Heart left ventricle (tissue), 16 donors: ENCODE measurements around the gene CACNA1F. TPM values are rescaled to one million over a fixed set of nuclear protein-coding genes. Genes with fewer than 3 reads are reported as not detected.
A peak's percentile ranks its signal among the peaks of the same experiment; 100 is the strongest.

Source experiments
- ATAC-seq, 4 donors: fragments of 200-7000 bp; cut with Tn5 transposase; one replicate each; pipeline ENCODE4 v1.9.1; 2020 to 2022; ENCODE audit warnings: moderate library complexity in 4 of 4, mild to moderate bottlenecking in 3 of 4, moderate number of reproducible peaks in 1 of 4
- DNase-seq, 5 donors: peaks; one replicate each; pipeline ENCODE4 v3.0.0-alpha.2; 2020
- H3K27ac ChIP-seq, 12 donors: fragments of 200-600 bp; sonication (generic) in 4 of 12; one replicate each; pipeline versions ENCODE4 v1.5.0 to v1.8.0; 2016 to 2022; ENCODE audit warnings: mild to moderate bottlenecking in 2 of 12
- H3K27me3 ChIP-seq, 9 donors: fragments of 200-600 bp; sonication (generic) in 2 of 9; one replicate each; pipeline versions ENCODE4 v1.5.1 to v1.8.0; 2016 to 2022; ENCODE audit warnings: mild to moderate bottlenecking in 3 of 9
- H3K36me3 ChIP-seq, 9 donors: fragments of 200-600 bp; sonication (generic) in 2 of 9; one replicate each; pipeline versions ENCODE4 v1.5.0 to v1.8.0; 2018 to 2022; ENCODE audit warnings: mild to moderate bottlenecking in 2 of 9
- H3K4me1 ChIP-seq, 12 donors: fragments of 200-600 bp; sonication (generic) in 4 of 12; one replicate each; pipeline versions ENCODE4 v1.5.0 to v1.8.0; 2016 to 2022; ENCODE audit warnings: mild to moderate bottlenecking in 3 of 12
- H3K4me3 ChIP-seq, 12 donors: fragments of 200-600 bp; sonication (generic) in 4 of 12; one replicate each; pipeline versions ENCODE4 v1.5.0 to v1.8.0; 2017 to 2022; ENCODE audit warnings: mild to moderate bottlenecking in 9 of 12, moderate library complexity in 4 of 12
- H3K9me3 ChIP-seq, 12 donors: fragments of 200-600 bp; sonication (generic) in 4 of 12; one replicate each; pipeline versions ENCODE4 v1.5.0 to v1.8.0; 2016 to 2022; ENCODE audit warnings: mild to moderate bottlenecking in 1 of 12
- POLR2A ChIP-seq, 2 donors: fragments of 450-650 bp; IDR thresholded peaks; one replicate each; pipeline ENCODE4 v1.6.1; 2017; ENCODE audit warnings: antibody characterized with exemption in 2 of 2, mild to moderate bottlenecking in 2 of 2, moderate library complexity in 2 of 2
- WGBS, 4 donors: extraction: QIAGEN DNeasy Blood & Tissue Kit in 2 of 4; methylation state at CpG; one replicate each; pipeline versions ENCODE4 v1.1.5 to v1.1.7; 2013 to 2018; 5-methylcytosine and 5-hydroxymethylcytosine counted together
- intact Hi-C, 10 donors: fragments of 100-400 bp; cut with DNase I; formaldehyde crosslinking; loops; one replicate each; pipeline versions ENCODE4 v1.11.1 to v1.14.2; 2022
- polyA plus RNA-seq, 2 donors: library from polyadenylated mRNA; stranded (reverse); fragments of 200-250 nt; gene quantifications; one replicate each; pipeline ENCODE4 v1.2.3, GENCODE V29; 2013
- total RNA-seq, 9 donors: library from RNA; depleted of rRNA in 2 of 9; stranded (reverse); fragments of >200 nt in 2 of 9; fragmentation: NEBNext Ultra II Directional in 3 of 9; extraction: Animal tissue kit (Norgen Biotek cat#: 25700) in 3 of 9; gene quantifications; one replicate each; pipeline versions ENCODE4 v1.1.0 to v1.2.4, GENCODE V29; 2016 to 2023
- TF ChIP-seq, protein P1 (sequence below), 12 donors: fragments of 200-600 bp; sonication (generic) in 4 of 12; IDR thresholded peaks; one replicate each; pipeline versions ENCODE4 v1.5.0 to v1.8.0; 2018 to 2022; ENCODE audit warnings: antibody characterized with exemption in 12 of 12, mild to moderate bottlenecking in 5 of 12
- donor health status: ischemic (EF 13 %, LVEDD 7.1; RV severe dilation, severe dysfunction).
- donor health status: healthy with polysubstance abuse.
- donor health status: DM: no; HTN: yes; CAD: no.
- donor health status: DM: no; HTN: no; CAD: no.
- donor health status: ischemic (EF 25% LVEDD 6.9; RV normal size, moderate dysfunction).
- donor health status: ischemic (EF 25% LVEDD 5.7; RV mildly dilated, moderate dysfunction).
- donor health status: healthy.
- donor health status: DM: yes; HTN: yes; CAD: no.
- donor health status: ischemic (EF 35%, LVEDD 5.7; RV mildly dilated, moderate dysfunction).
- donor health status: nonischemic (EF 11% LVEDD 7.7; RV severe dilation, severe dysfunction).
- donor health status: DM: yes; HTN: yes; CAD: no.
- donor health status: PGD.
- donor health status: ischemic (EF 29% LVEDD 5.4; RV normal size, mild dysfunction).
- donor health status: nonischemic (EF 23%, LVEDD 6.1; RV moderate dilation, normal function).

Gene CACNA1F
- total and polyA plus RNA-seq, 11 donors = 0.04 to 0.37 (median 0.07) TPM; not detected in 3

DNA sequence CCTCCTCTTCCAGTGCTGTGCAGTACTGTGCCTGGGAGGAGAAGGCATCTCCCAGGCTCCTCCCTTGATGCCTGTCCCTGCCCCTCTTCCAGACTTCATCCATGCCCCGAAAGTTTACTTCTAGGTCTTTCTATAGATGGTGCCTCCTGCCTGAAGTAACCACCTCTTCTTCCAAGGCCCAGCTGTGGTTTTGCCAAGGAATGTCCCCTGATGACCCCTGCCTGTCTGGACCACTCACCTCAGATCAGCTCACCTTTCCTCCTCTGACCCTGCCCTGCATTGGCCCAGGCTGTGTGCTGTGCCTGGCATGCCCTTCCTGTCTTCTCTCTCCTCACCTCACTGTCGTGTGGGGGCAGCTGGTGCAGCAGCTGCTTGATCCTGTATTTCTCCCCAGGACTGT, 53.8 kb downstream of the CACNA1F start:
- Histone ChIP-seq H3K4me1 (peaks cover 0 to 14% (median 0%) of the 10 kb centered on the region in 12 donors), H3K27ac (no peak overlapping the region), H3K27me3 (no peaks in the 10 kb centered on the region), H3K9me3 (no peaks in the 10 kb centered on the region), H3K4me3 (no peak overlapping the region), H3K36me3 (peaks cover 0 to 41% (median 17%) of the 10 kb centered on the region in 9 donors)
- DNase-seq (no peak), ATAC-seq (no peak)
- TF ChIP-seq, protein P1, sequence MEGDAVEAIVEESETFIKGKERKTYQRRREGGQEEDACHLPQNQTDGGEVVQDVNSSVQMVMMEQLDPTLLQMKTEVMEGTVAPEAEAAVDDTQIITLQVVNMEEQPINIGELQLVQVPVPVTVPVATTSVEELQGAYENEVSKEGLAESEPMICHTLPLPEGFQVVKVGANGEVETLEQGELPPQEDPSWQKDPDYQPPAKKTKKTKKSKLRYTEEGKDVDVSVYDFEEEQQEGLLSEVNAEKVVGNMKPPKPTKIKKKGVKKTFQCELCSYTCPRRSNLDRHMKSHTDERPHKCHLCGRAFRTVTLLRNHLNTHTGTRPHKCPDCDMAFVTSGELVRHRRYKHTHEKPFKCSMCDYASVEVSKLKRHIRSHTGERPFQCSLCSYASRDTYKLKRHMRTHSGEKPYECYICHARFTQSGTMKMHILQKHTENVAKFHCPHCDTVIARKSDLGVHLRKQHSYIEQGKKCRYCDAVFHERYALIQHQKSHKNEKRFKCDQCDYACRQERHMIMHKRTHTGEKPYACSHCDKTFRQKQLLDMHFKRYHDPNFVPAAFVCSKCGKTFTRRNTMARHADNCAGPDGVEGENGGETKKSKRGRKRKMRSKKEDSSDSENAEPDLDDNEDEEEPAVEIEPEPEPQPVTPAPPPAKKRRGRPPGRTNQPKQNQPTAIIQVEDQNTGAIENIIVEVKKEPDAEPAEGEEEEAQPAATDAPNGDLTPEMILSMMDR (IDR thresholded peaks at IDR 0.05) = no peak
- TF ChIP-seq POLR2A (IDR thresholded peaks at IDR 0.05) = no peak
- intact Hi-C loops = no loop called here
- 79 to 93% (median 84%) methylated on average over 1 to 2 of the region's 2 CpGs for WGBS, 4 donors

DNA sequence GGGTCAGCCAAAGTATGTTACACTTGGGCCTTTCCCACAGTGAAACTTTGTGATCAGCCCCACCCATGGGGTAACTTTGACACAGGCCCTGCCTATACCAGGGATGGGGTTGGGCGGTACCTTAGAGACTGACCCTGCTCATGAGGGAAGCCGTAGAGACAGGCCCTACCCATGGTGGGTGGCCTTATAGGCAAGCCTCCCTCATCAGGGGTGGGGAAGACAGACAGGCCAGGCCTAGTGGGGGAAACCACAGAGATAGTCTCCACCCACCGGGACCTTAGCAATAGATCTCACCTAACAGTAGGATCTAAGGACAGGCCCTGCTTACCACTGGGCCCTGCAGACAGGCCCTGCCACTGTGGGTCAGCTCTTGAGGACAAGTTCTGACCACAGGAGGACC, 54.6 kb downstream of the CACNA1F start:
- H3K4me3 ChIP-seq = no peak overlapping the region
- no peaks in the 10 kb centered on the region for H3K9me3 ChIP-seq
- no peak for DNase-seq
- peaks cover 0 to 43% (median 17%) of the 10 kb centered on the region in 9 donors for H3K36me3 ChIP-seq
- no peak for TF ChIP-seq POLR2A (IDR thresholded peaks at IDR 0.05)
- TF ChIP-seq, protein P1 (IDR thresholded peaks at IDR 0.05) = no peak
- WGBS, 4 donors = 73 to 100% (median 96%) methylated on average over 1 to 3 of the region's 3 CpGs
- peaks cover 0 to 14% (median 0%) of the 10 kb centered on the region in 12 donors for H3K4me1 ChIP-seq
- intact Hi-C loops = no loop called here
- ATAC-seq = peak in 2 of 4 donors; percentile 6 to 7
- H3K27me3 ChIP-seq = no peaks in the 10 kb centered on the region
- no peak overlapping the region for H3K27ac ChIP-seq

DNA sequence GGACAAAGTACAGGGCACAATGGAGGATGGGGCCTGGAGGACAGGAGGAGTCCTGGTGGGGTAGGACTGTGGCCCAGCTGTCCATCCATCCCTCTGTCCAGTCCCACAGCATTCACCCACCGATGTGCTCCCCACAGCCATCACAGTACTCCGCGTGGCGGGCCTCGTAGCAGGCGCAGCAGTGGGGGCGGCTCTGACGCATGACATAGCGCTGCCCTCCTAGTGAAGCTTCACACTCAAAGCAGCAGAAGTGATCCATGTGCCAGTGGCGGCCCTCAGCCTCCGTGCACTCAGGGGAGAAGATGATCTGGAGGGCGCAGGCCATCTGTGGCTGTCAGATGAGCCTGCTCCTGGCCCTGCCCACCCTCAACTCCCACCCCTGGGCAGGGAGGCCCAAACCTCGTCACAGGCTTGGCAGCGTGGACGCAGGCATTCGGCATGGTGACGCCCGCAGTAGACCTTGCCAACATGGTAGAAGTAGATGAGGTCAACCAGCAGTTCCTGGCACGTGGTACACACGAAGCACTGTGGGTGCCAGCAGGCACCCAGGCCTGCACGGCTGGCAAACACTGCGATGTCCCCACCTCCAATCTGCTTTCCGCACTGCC, 55.2 kb downstream of the CACNA1F start:
- H3K9me3 ChIP-seq = no peaks in the 10 kb centered on the region
- intact Hi-C loops = no loop called here
- WGBS, 4 donors = 80 to 90% (median 89%) methylated on average over 14 to 23 of the region's 23 CpGs
- H3K4me1 ChIP-seq = peaks cover 0 to 14% (median 0%) of the 10 kb centered on the region in 12 donors
- no peak for TF ChIP-seq POLR2A (IDR thresholded peaks at IDR 0.05)
- TF ChIP-seq, protein P1 (IDR thresholded peaks at IDR 0.05) = no peak
- ATAC-seq = peak in 3 of 4 donors; percentile 28 to 45 (median 33)
- H3K27ac ChIP-seq = peak overlapping the region in 1 of 12 donors; percentile 37
- H3K4me3 ChIP-seq = no peak overlapping the region
- peak in 1 of 5 donors; percentile 64 for DNase-seq
- no peaks in the 10 kb centered on the region for H3K27me3 ChIP-seq
- H3K36me3 ChIP-seq = peaks cover 0 to 37% (median 17%) of the 10 kb centered on the region in 9 donors

DNA sequence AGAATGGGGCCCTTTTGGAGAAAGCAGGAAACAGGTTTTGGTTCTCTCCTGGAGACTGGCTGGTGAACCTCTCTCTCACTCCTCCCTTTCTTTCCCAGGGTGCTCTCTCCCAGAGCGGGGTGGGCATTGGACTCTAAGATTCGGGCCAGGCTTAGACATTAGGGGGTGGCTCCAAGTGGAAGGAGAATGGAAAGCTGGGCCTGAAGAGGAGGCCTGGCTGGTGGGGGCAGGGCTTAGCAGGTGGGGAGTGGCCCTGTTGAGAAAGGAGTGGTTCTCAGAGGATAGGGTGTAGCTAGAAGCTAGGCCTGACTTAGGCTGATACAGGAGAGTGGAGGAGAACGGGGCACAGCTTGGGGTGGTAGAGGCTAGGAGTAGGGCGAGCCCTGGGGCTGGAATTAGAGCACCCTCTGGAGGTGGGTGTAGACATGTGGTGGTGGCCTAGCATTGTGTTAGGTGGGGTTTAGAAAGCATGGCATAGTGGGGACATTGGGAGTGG, 55.8 kb downstream of the CACNA1F start:
- no peak for TF ChIP-seq POLR2A (IDR thresholded peaks at IDR 0.05)
- TF ChIP-seq, protein P1 (IDR thresholded peaks at IDR 0.05) = peak in 1 of 12 donors; percentile 9
- DNase-seq = no peak
- Histone ChIP-seq H3K27me3 (no peaks in the 10 kb centered on the region), H3K4me3 (no peak overlapping the region), H3K9me3 (no peaks in the 10 kb centered on the region), H3K27ac (peak overlapping the region in 7 of 12 donors; percentile 13 to 70 (median 42)), H3K36me3 (peaks cover 0 to 35% (median 17%) of the 10 kb centered on the region in 9 donors), H3K4me1 (peaks cover 0 to 14% (median 0%) of the 10 kb centered on the region in 12 donors)
- intact Hi-C loops = no loop called here
- WGBS, 4 donors = 74 to 84% (median 79%) methylated on average over 4 of the region's 4 CpGs
- ATAC-seq = peak in 3 of 4 donors; percentile 31 to 52 (median 39)
